Right lobe of liver (tissue), 6 donors: ENCODE measurements around the gene INHBA. TPM values are rescaled to one million over a fixed set of nuclear protein-coding genes. Genes with fewer than 3 reads are reported as not detected.
A peak's percentile ranks its signal among the peaks of the same experiment; 100 is the strongest.

Experiments used
- ATAC-seq, 4 donors: fragments of 200-7000 bp; cut with Tn5 transposase; one replicate each; pipeline ENCODE4 v1.9.1; 2020; ENCODE audit warnings: mild to moderate bottlenecking in 4 of 4, moderate library complexity in 4 of 4
- DNase-seq, 3 donors: peaks; one replicate each; pipeline ENCODE4 v3.0.0-alpha.2; 2020
- H3K27ac ChIP-seq, 3 donors: fragments of 200-600 bp; one replicate each; pipeline ENCODE4 v1.8.0; 2022
- H3K27me3 ChIP-seq, 2 donors: fragments of 200-600 bp; one replicate each; pipeline ENCODE4 v1.8.0; 2022
- H3K36me3 ChIP-seq, 4 donors: fragments of 200-600 bp; sonication (generic) in 1 of 4; one replicate each; pipeline versions ENCODE4 v1.5.1 to v1.8.0; 2017 to 2022; ENCODE audit warnings: control low read depth in 1 of 4
- H3K4me1 ChIP-seq, 4 donors: fragments of 200-600 bp; sonication (generic) in 1 of 4; one replicate each; pipeline versions ENCODE4 v1.5.1 to v1.8.0; 2017 to 2022; ENCODE audit warnings: control low read depth in 1 of 4
- H3K4me3 ChIP-seq, 3 donors: fragments of 200-600 bp; one replicate each; pipeline ENCODE4 v1.8.0; 2022
- H3K9me3 ChIP-seq, 4 donors: fragments of 200-600 bp; sonication (generic) in 1 of 4; one replicate each; pipeline versions ENCODE4 v1.5.1 to v1.8.0; 2017 to 2022; ENCODE audit warnings: control low read depth in 1 of 4
- POLR2A ChIP-seq: fragments of 450-650 bp; IDR thresholded peaks from one replicate; pipeline ENCODE4 v1.6.1; 2017; ENCODE audit warnings: antibody characterized with exemption, mild to moderate bottlenecking
- WGBS: methylation state at CpG from one replicate; pipeline ENCODE4 v1.1.6; 2018; ENCODE audit warnings: low coverage, low lambda C conversion rate; ENCODE audit not compliant: insufficient coverage; ENCODE audit errors: missing lambda C conversion rate; 5-methylcytosine and 5-hydroxymethylcytosine counted together
- intact Hi-C, 2 donors: fragments of 100-400 bp; cut with DNase I; formaldehyde crosslinking; loops; one replicate each; pipeline versions ENCODE4 v1.11.2 to v1.14.1; 2022
- total RNA-seq, 6 experiments: library from RNA; depleted of rRNA in 2 of 6; stranded (reverse); fragments of >200 nt in 2 of 6; fragmentation: NEBNext Ultra II Directional in 3 of 6; extraction: Animal tissue kit (Norgen Biotek cat#: 25700) in 3 of 6; gene quantifications; one replicate each; pipeline versions ENCODE4 v1.1.0 to v1.2.4, GENCODE V29; 2016 to 2023
- TF ChIP-seq, protein P1 (sequence below), 4 donors: fragments of 200-600 bp in 3 of 4; fragments of 450-650 bp in 1 of 4; IDR thresholded peaks; one replicate each; pipeline versions ENCODE4 v1.5.1 to v1.8.0; 2016 to 2022; ENCODE audit warnings: antibody characterized with exemption in 4 of 4, mild to moderate bottlenecking in 2 of 4
- donor health status: DM: no; HTN: yes; CAD: no.
- donor health status: DM: no; HTN: no; CAD: no.
- donor health status: DM: no; HTN: no; CAD: no.
- donor health status: DM: no; HTN: yes; CAD: no.
- donor health status: DM: no; HTN: yes; CAD: no.

INHBA gene
- total RNA-seq, 6 experiments from 2014 or later: 1.1 to 9.7 (median 2.9) TPM

DNA sequence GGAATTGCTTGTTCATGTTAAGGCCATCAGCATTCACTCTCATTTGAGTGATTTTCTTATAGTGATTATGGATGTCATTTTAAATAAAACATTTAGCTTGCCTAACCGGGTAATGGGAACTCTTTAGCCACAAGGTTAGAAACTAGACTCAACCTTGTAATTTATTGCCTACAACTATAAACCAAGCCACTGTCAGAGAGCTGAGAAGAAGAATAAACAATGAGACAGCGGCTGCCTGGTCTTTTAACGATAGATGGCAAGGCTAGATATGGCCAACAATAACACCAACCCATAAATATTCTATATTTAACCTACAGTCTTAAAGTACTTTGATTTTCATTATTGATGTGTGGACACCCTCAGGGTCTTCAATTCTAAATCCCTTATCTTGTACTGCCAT is 27.8 kb upstream of the INHBA start:
- intact Hi-C loops: no loop called here
- Histone ChIP-seq H3K27me3 (no peaks in the 10 kb centered on the region), H3K9me3 (no peaks in the 10 kb centered on the region), H3K27ac (no peak overlapping the region), H3K4me1 (peaks cover 0 to 6% (median 0%) of the 10 kb centered on the region in 4 donors), H3K36me3 (no peaks in the 10 kb centered on the region), H3K4me3 (no peak overlapping the region)
- no peak for DNase-seq
- 69% methylated on average over 3 of the region's 3 CpGs for WGBS
- TF ChIP-seq, protein P1, sequence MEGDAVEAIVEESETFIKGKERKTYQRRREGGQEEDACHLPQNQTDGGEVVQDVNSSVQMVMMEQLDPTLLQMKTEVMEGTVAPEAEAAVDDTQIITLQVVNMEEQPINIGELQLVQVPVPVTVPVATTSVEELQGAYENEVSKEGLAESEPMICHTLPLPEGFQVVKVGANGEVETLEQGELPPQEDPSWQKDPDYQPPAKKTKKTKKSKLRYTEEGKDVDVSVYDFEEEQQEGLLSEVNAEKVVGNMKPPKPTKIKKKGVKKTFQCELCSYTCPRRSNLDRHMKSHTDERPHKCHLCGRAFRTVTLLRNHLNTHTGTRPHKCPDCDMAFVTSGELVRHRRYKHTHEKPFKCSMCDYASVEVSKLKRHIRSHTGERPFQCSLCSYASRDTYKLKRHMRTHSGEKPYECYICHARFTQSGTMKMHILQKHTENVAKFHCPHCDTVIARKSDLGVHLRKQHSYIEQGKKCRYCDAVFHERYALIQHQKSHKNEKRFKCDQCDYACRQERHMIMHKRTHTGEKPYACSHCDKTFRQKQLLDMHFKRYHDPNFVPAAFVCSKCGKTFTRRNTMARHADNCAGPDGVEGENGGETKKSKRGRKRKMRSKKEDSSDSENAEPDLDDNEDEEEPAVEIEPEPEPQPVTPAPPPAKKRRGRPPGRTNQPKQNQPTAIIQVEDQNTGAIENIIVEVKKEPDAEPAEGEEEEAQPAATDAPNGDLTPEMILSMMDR (IDR thresholded peaks at IDR 0.05): no peak
- TF ChIP-seq POLR2A: no peak
- ATAC-seq: no peak

DNA sequence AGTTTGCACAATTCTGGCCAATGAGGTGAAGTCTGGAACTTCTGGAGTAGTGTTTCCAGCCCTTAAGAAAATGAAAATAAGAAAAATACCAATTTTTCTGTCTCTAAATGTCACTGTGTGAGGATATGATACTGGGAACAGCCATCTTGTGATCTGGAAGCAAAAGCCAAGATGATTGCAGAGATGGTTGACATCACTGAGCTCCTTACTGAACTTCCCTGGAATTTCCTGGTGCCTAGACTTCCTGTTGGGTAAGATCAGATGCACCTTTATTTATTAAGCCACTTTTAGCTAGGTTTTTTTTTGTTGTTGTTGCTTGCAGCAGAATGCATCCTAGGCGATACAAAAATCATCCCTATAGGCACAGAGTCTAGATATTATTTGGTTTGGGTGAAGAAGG is 27.3 kb upstream of the INHBA start:
- 100% methylated on average over 1 of the region's 1 CpG for WGBS
- H3K36me3 ChIP-seq: no peaks in the 10 kb centered on the region
- no peaks in the 10 kb centered on the region for H3K9me3 ChIP-seq
- TF ChIP-seq, protein P1 (IDR thresholded peaks at IDR 0.05): no peak
- DNase-seq: no peak
- H3K27me3 ChIP-seq: no peaks in the 10 kb centered on the region
- no peak for ATAC-seq
- peaks cover 0 to 6% (median 0%) of the 10 kb centered on the region in 4 donors for H3K4me1 ChIP-seq
- no peak overlapping the region for H3K27ac ChIP-seq
- intact Hi-C loops: no loop called here
- no peak overlapping the region for H3K4me3 ChIP-seq

DNA sequence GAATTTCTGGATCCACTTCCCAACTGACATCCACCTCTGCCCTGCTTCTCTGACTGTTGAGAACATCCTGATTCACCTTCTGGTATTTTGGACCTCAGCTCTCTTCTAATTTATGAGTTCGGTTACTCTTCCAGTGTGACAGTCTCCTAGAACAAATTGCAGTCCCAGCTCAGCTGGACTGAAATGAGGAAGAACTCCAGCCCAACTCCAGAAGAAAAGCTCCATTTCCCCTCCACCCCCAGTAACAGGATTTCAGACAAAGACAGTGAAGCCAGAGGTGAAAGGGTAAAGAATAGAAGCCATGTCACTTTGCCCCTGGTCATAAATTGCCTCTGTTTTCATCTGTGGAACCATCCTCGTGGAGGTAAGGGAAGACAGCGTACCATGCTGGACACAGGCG is 26.2 kb upstream of the INHBA start:
- Histone ChIP-seq H3K9me3 (no peaks in the 10 kb centered on the region), H3K27me3 (no peaks in the 10 kb centered on the region), H3K4me1 (peaks cover 0 to 6% (median 0%) of the 10 kb centered on the region in 4 donors), H3K4me3 (no peak overlapping the region), H3K27ac (no peak overlapping the region), H3K36me3 (no peaks in the 10 kb centered on the region)
- DNase-seq (no peak), ATAC-seq (no peak)
- TF ChIP-seq, protein P1 (IDR thresholded peaks at IDR 0.05): no peak
- no peak for TF ChIP-seq POLR2A
- WGBS: 76% methylated on average over 4 of the region's 4 CpGs
- intact Hi-C loops: no loop called here

DNA sequence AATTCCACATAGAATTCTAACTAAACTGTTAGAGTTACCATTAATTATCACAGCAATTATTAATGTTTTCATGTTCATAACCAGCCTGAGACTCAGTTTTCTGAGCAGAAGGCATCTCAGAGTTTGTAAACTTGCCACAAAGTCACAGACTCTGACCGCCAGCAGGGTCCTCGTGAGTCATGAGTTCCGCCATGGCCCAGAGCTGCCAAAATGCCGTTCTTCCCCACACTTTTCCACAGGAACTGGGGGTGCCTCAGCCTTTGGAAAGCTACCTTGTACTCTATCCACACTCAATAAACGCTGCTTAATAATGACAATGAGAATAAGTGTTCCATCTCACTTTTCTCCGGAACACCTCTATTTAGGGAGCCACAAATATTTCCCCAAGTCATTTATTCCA is 22.1 kb upstream of the INHBA start:
- Histone ChIP-seq H3K27me3 (no peaks in the 10 kb centered on the region), H3K9me3 (no peaks in the 10 kb centered on the region), H3K4me1 (no peaks in the 10 kb centered on the region), H3K27ac (no peak overlapping the region), H3K4me3 (no peak overlapping the region), H3K36me3 (no peaks in the 10 kb centered on the region)
- DNase-seq (no peak), ATAC-seq (no peak)
- TF ChIP-seq POLR2A: no peak
- TF ChIP-seq, protein P1 (IDR thresholded peaks at IDR 0.05): no peak
- WGBS: 82% methylated on average over 3 of the region's 6 CpGs
- intact Hi-C loops: no loop called here

DNA sequence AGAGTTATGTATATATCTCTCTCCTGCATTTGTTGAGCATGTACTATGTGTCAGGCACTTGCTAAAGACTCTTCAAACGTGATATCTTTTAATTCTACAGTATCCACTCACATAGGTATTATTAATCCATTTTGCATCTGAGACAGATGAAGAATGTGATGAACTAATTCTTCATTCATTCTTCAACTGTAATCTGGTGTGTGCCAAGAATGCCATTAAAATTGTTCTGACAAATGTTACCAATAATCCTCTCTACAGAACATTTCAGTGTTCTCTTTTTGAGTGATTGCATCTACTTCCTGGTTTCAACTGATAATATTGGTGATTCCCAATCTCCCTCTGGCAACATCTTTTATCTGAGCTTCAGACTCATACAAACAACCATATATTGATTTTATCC is 18.0 kb upstream of the INHBA start:
- H3K4me1 ChIP-seq: no peaks in the 10 kb centered on the region
- no peak for TF ChIP-seq POLR2A
- TF ChIP-seq, protein P1 (IDR thresholded peaks at IDR 0.05): no peak
- H3K9me3 ChIP-seq: no peaks in the 10 kb centered on the region
- no peaks in the 10 kb centered on the region for H3K36me3 ChIP-seq
- ATAC-seq (peak in 1 of 4 donors; percentile 49), DNase-seq (no peak)
- no peak overlapping the region for H3K27ac ChIP-seq
- intact Hi-C loops: no loop called here
- no peak overlapping the region for H3K4me3 ChIP-seq
- 71% methylated on average over 1 of the region's 1 CpG for WGBS
- no peaks in the 10 kb centered on the region for H3K27me3 ChIP-seq
